Body of pancreas (tissue), 4 donors: ENCODE data around the gene KRT1.

Source experiments
- POLR2A ChIP-seq, 3 donors: fragments of 450-650 bp; IDR thresholded peaks; one replicate each; pipeline ENCODE4 v1.6.1; 2016; ENCODE audit warnings: antibody characterized with exemption in 3 of 3, mild to moderate bottlenecking in 2 of 3
- TF ChIP-seq, protein P1 (sequence below), 7 experiments: fragments of 450-650 bp in 4 of 7; fragments of 200-600 bp in 3 of 7; sonication (generic) in 3 of 7; IDR thresholded peaks; one replicate each; pipeline ENCODE4 v1.5.1; 2016 to 2019; ENCODE audit warnings: antibody characterized with exemption in 7 of 7

DNA sequence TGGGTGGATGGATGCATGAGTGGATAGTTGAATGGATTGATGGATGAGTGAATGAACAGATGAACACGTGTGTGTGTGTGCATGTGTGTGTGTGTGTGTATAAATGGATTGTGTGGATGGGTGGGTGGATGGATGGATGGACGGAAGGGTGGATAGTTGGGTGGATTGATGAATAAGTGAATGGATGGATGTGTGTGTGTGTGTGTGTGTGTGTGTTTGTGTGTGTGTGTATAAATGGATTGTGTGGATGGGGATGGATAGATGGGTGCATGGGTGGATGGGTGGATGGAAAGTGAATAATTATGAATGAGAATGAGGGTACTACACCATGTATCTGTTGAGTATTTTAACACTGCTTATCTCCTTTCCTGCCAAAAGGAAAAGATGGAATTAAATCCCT is 22.1 kb upstream of the KRT1 start:
- TF ChIP-seq, protein P1, sequence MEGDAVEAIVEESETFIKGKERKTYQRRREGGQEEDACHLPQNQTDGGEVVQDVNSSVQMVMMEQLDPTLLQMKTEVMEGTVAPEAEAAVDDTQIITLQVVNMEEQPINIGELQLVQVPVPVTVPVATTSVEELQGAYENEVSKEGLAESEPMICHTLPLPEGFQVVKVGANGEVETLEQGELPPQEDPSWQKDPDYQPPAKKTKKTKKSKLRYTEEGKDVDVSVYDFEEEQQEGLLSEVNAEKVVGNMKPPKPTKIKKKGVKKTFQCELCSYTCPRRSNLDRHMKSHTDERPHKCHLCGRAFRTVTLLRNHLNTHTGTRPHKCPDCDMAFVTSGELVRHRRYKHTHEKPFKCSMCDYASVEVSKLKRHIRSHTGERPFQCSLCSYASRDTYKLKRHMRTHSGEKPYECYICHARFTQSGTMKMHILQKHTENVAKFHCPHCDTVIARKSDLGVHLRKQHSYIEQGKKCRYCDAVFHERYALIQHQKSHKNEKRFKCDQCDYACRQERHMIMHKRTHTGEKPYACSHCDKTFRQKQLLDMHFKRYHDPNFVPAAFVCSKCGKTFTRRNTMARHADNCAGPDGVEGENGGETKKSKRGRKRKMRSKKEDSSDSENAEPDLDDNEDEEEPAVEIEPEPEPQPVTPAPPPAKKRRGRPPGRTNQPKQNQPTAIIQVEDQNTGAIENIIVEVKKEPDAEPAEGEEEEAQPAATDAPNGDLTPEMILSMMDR (IDR thresholded peaks at IDR 0.05) = no peak
- no peak for TF ChIP-seq POLR2A (IDR thresholded peaks at IDR 0.05)
